Measurements from ENCODE around the gene ZNF367. TPM values are rescaled to one million over a fixed set of nuclear protein-coding genes. Genes with fewer than 3 reads are reported as not detected.

ZNF367 gene
- total RNA-seq, 1 donor from 2014 or later: 3.9 TPM

DNA sequence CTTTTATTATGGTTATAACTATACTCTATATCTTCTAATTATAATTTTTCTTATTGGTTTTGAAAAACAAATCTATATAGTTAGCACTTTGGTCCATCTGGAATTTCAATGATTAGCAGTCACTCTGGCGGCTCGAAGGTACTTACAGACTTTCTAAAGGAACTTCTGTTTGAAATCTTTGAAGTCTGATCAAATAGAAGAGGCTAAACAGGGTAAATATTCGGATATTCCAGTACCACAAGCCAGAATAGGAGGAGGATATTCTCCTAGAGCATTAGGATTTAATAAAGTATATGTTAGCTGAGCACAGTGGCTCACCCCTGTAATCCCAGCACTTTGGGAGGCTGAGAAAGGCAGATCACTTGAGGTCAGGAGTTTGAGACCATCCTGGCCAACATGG is 77.5 kb downstream of the ZNF367 start:
- TF ChIP-seq, protein P1, sequence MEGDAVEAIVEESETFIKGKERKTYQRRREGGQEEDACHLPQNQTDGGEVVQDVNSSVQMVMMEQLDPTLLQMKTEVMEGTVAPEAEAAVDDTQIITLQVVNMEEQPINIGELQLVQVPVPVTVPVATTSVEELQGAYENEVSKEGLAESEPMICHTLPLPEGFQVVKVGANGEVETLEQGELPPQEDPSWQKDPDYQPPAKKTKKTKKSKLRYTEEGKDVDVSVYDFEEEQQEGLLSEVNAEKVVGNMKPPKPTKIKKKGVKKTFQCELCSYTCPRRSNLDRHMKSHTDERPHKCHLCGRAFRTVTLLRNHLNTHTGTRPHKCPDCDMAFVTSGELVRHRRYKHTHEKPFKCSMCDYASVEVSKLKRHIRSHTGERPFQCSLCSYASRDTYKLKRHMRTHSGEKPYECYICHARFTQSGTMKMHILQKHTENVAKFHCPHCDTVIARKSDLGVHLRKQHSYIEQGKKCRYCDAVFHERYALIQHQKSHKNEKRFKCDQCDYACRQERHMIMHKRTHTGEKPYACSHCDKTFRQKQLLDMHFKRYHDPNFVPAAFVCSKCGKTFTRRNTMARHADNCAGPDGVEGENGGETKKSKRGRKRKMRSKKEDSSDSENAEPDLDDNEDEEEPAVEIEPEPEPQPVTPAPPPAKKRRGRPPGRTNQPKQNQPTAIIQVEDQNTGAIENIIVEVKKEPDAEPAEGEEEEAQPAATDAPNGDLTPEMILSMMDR (IDR thresholded peaks at IDR 0.05; ENCODE audit: borderline replicate concordance): no peak

DNA sequence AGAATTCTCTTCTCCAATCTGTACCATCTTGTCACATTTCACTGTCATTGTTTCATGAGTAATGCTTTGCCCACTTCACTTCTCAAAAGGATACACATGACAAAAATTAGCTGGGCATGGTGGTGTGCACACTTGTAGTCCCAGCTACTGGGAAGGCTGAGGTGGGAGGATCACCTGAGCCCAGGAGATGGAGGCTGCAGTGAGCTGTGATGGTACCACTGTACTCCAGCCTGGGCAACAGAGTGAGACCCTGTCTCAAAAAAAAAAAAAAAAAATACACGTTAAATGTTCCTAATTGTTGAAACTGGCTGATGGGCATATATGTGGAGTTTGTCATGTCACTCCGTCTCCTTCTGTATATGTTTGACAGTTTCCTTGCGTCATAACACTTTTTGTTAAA is 79.9 kb downstream of the ZNF367 start:
- H3K9me3 ChIP-seq (replicated peaks): no peaks in the 10 kb centered on the region
- no peak overlapping the region for H3K4me3 ChIP-seq
- TF ChIP-seq, protein P1 (IDR thresholded peaks at IDR 0.05; ENCODE audit: borderline replicate concordance): no peak
- H3K4me1 ChIP-seq: peaks cover 12% of the 10 kb centered on the region
- H3K27me3 ChIP-seq (ENCODE audit: low read depth): no peaks in the 10 kb centered on the region
- H3K36me3 ChIP-seq: peaks cover 43% of the 10 kb centered on the region
- H3K27ac ChIP-seq (replicated peaks): no peak overlapping the region
- intact Hi-C loops (cut with micrococcal nuclease): no loop called here
- no peak for DNase-seq

More for the DNA sequence above, 77.5 kb downstream of the ZNF367 start:
- Histone ChIP-seq H3K9me3 (replicated peaks) (no peaks in the 10 kb centered on the region), H3K27me3 (ENCODE audit: low read depth) (no peaks in the 10 kb centered on the region), H3K27ac (replicated peaks) (no peak overlapping the region), H3K36me3 (peaks cover 22% of the 10 kb centered on the region), H3K4me1 (peaks cover 27% of the 10 kb centered on the region), H3K4me3 (no peak overlapping the region)
- intact Hi-C loops (cut with micrococcal nuclease): loop anchor here (10.0 kb wide), 1 partner anchor 114 kb away; the partner anchor contains the start of gene HABP4
- no peak for DNase-seq

Other genes with a start within 250 kb of the ZNF367 start
- gene HSD17B3, start 116.2 kb downstream of the ZNF367 start, total RNA-seq: 1.4 TPM
- gene SLC35D2, start 34.7 kb downstream of the ZNF367 start, total RNA-seq: 13.9 TPM
- 23.1 TPM for gene HABP4, start 31.8 kb upstream of the ZNF367 start, total RNA-seq
- gene CDC14B, start 201.5 kb upstream of the ZNF367 start, total RNA-seq: 26.4 TPM
- gene PRXL2C, start 236.9 kb upstream of the ZNF367 start, total RNA-seq: 26.8 TPM

Measured in left ventricle myocardium inferior (tissue), 1 donor.